H1 (cell line): ENCODE results near the gene ZBTB25. TPM values are rescaled to one million over a fixed set of nuclear protein-coding genes. Genes with fewer than 3 reads are reported as not detected.
A peak's percentile ranks its signal among the peaks of the same experiment; 100 is the strongest.

Experiments
- BACH1 ChIP-seq: IDR thresholded peaks from 2 replicates; pipeline ENCODE4 v1.6.1; 2012; ENCODE audit warnings: low read length, improper control_type of control experiment
- BRCA1 ChIP-seq: IDR thresholded peaks from 2 replicates; pipeline ENCODE4 v1.6.1; 2012; ENCODE audit warnings: low read depth, low read length, improper control_type of control experiment
- CBX8 ChIP-seq: fragments of 300-800, 300-1000 bp; sonication (generic); IDR thresholded peaks from 2 replicates; pipeline ENCODE4 v1.7.1; 2016; ENCODE audit warnings: low read depth, low read length, borderline replicate concordance
- CHD2 ChIP-seq: IDR thresholded peaks from 2 replicates; pipeline ENCODE4 v1.6.1; 2012; ENCODE audit warnings: low read length, improper control_type of control experiment
- EGR1 ChIP-seq: IDR thresholded peaks from 2 replicates; pipeline ENCODE4 v1.6.1; 2011; ENCODE audit warnings: low read depth, low read length, borderline replicate concordance
- EP300 ChIP-seq, 2 experiments: IDR thresholded peaks; 1 replicate in 1 of 2; 2 replicates in 1 of 2; pipeline ENCODE4 v1.6.1; 2011 to 2012; ENCODE audit warnings: low read depth in 2 of 2, low read length in 2 of 2, mild to moderate bottlenecking in 2 of 2, borderline replicate concordance in 1 of 2, inconsistent platforms in 1 of 2, moderate library complexity in 1 of 2
- HDAC2 ChIP-seq, 2 experiments: fragments of 300-600 bp in 1 of 2; sonication (generic) in 1 of 2; IDR thresholded peaks; 2 replicates each; pipeline ENCODE4 v1.6.1; 2011 to 2012; ENCODE audit warnings: low read depth in 2 of 2, low read length in 2 of 2, mild to moderate bottlenecking in 2 of 2, moderate library complexity in 2 of 2, borderline replicate concordance in 1 of 2, inconsistent platforms in 1 of 2
- JUND ChIP-seq: IDR thresholded peaks from 2 replicates; pipeline ENCODE4 v1.6.1; 2011; ENCODE audit warnings: mild to moderate bottlenecking, improper control_type of control experiment, low read length
- KDM1A ChIP-seq: fragments of 200-600, 300-600 bp; sonication (generic); IDR thresholded peaks from 2 replicates; pipeline ENCODE4 v1.7.1; 2016; ENCODE audit warnings: mild to moderate bottlenecking, low read length, borderline replicate concordance
- KDM5A ChIP-seq: fragments of 200-600 bp; IDR thresholded peaks from 2 replicates; pipeline ENCODE4 v1.7.1; 2012; ENCODE audit warnings: mild to moderate bottlenecking, low read length, inconsistent platforms, mixed read lengths
- MAFK ChIP-seq: IDR thresholded peaks from 2 replicates; pipeline ENCODE4 v1.6.1; 2012; ENCODE audit warnings: low read depth, mild to moderate bottlenecking, improper control_type of control experiment, low read length
- RXRA ChIP-seq: IDR thresholded peaks from 2 replicates; pipeline ENCODE4 v1.6.1; 2011; ENCODE audit warnings: low read depth, mild to moderate bottlenecking, low read length, moderate library complexity; ENCODE audit not compliant: insufficient read depth
- SIN3A ChIP-seq, 2 experiments: IDR thresholded peaks in 1 of 2; conservative IDR thresholded peaks in 1 of 2; 2 replicates each; pipeline ENCODE4 v1.6.1; 2011 to 2012; ENCODE audit warnings: low read length in 2 of 2, improper control_type of control experiment in 1 of 2, low read depth in 1 of 2, mild to moderate bottlenecking in 1 of 2
- SIRT6 ChIP-seq: IDR thresholded peaks from one replicate; pipeline ENCODE4 v1.7.1; 2012; ENCODE audit warnings: low read length, inconsistent platforms
- SP1 ChIP-seq: IDR thresholded peaks from 2 replicates; pipeline ENCODE4 v1.6.1; 2011; ENCODE audit warnings: low read depth, low read length
- SRF ChIP-seq: IDR thresholded peaks from 2 replicates; pipeline ENCODE4 v1.6.1; 2011; ENCODE audit warnings: mild to moderate bottlenecking, low read depth, low read length, moderate library complexity
- polyA plus RNA-seq, 7 experiments: library from polyadenylated mRNA; depleted of rRNA in 3 of 7; stranded (reverse) in 5 of 7; unstranded in 2 of 7; fragments of >200 nt in 5 of 7; fragments of 200-250 nt in 2 of 7; gene quantifications; 1 replicate in 5 of 7; 2 replicates in 1 of 7; 4 replicates in 1 of 7; pipeline versions ENCODE4 v1.2.1 to v1.2.3, GENCODE V29; 2011 to 2013; ENCODE audit warnings: missing spikeins in 2 of 7, mixed read lengths in 2 of 7
- total RNA-seq: library from RNA; stranded (reverse); fragmentation: NEBNext Ultra II Directional; extraction: Animal tissue kit (Norgen Biotek cat#: 25700); gene quantifications from 2 replicates; pipeline ENCODE4 v1.2.1, GENCODE V29; 2021
- TF ChIP-seq, protein P1 (sequence below): IDR thresholded peaks from 2 replicates; pipeline ENCODE4 v1.6.1; 2011; ENCODE audit warnings: low read length, improper control_type of control experiment
- TF ChIP-seq, protein P2 (sequence below): IDR thresholded peaks from 2 replicates; pipeline ENCODE4 v1.6.1; 2012; ENCODE audit warnings: inconsistent platforms
- TF ChIP-seq, protein P3 (sequence below): IDR thresholded peaks from 2 replicates; pipeline ENCODE4 v1.6.1; 2011; ENCODE audit warnings: low read depth, mild to moderate bottlenecking, low read length; ENCODE audit not compliant: insufficient read depth
- TF ChIP-seq, protein P4 (sequence below): IDR thresholded peaks from 2 replicates; pipeline ENCODE4 v1.6.1; 2012; ENCODE audit warnings: low read length, inconsistent platforms

The ZBTB25 gene
- total and polyA plus RNA-seq, 2 of the 8 experiments (the other 6 are each of a cell fraction or from before 2014, with no cell fraction given), result 5.4 to 11.4 TPM

DNA sequence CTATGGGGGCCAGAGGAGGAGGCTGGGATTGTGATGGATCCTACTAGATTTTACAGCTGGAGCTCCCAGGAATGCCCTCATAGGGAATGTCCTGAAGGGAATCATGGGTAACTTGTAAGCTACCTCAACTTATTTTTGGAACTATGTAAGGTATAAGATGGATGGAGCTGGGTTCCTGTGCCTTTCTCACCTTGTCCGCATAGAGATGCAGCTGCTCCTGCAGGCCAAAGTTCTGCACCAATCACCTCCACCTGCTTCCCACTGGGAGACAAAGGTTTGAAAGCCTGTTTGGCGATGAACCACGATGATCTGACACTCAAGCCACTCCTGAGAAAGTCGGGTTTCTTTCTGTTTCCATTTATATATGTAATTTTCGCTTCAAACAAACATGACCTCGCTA lies 39.0 kb downstream of the ZBTB25 start (continued):
- TF ChIP-seq, protein P1, sequence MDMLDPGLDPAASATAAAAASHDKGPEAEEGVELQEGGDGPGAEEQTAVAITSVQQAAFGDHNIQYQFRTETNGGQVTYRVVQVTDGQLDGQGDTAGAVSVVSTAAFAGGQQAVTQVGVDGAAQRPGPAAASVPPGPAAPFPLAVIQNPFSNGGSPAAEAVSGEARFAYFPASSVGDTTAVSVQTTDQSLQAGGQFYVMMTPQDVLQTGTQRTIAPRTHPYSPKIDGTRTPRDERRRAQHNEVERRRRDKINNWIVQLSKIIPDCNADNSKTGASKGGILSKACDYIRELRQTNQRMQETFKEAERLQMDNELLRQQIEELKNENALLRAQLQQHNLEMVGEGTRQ, result no peak
- TF ChIP-seq CBX8 (no peak), SP1 (no peak), RXRA (no peak), KDM1A (no peak), BACH1 (no peak), KDM5A (no peak), SIN3A (conservative IDR thresholded peaks at IDR 0.05 in 1 of 2, IDR thresholded peaks at IDR 0.05 in 1 of 2; ENCODE audit: low read depth in 1 of 2, low read length in 2 of 2) (no peak), EP300 (IDR thresholded peaks at IDR 0.05; ENCODE audit: borderline replicate concordance in 1 of 2, low read depth in 2 of 2, low read length in 2 of 2) (no peak), SIRT6 (no peak), SRF (no peak), MAFK (no peak), BRCA1 (no peak), CHD2 (no peak), HDAC2 (IDR thresholded peaks at IDR 0.05; ENCODE audit: borderline replicate concordance in 1 of 2, low read depth in 2 of 2, low read length in 2 of 2) (no peak), EGR1 (no peak), JUND (no peak)
- TF ChIP-seq, protein P2, sequence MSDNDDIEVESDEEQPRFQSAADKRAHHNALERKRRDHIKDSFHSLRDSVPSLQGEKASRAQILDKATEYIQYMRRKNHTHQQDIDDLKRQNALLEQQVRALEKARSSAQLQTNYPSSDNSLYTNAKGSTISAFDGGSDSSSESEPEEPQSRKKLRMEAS, result no peak
- TF ChIP-seq, protein P3, sequence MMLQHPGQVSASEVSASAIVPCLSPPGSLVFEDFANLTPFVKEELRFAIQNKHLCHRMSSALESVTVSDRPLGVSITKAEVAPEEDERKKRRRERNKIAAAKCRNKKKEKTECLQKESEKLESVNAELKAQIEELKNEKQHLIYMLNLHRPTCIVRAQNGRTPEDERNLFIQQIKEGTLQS, result no peak
- TF ChIP-seq, protein P4, sequence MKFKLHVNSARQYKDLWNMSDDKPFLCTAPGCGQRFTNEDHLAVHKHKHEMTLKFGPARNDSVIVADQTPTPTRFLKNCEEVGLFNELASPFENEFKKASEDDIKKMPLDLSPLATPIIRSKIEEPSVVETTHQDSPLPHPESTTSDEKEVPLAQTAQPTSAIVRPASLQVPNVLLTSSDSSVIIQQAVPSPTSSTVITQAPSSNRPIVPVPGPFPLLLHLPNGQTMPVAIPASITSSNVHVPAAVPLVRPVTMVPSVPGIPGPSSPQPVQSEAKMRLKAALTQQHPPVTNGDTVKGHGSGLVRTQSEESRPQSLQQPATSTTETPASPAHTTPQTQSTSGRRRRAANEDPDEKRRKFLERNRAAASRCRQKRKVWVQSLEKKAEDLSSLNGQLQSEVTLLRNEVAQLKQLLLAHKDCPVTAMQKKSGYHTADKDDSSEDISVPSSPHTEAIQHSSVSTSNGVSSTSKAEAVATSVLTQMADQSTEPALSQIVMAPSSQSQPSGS, result peak; percentile 50; the same call in 1 of the 2 replicates
